Duodenal mucosa (tissue), 2 donors: ENCODE measurements around the gene HCK.

Experiments
- H3K27ac ChIP-seq: one replicate; pipeline ENCODE4 v1.7.0; 2013; ENCODE audit warnings: low read depth, low read length
- H3K27me3 ChIP-seq, 2 donors: one replicate each; pipeline ENCODE4 v1.7.0; 2013; ENCODE audit warnings: low read length in 2 of 2, control low read depth in 1 of 2; ENCODE audit not compliant: insufficient read depth in 2 of 2, control insufficient read depth in 1 of 2
- H3K36me3 ChIP-seq, 2 donors: one replicate each; pipeline ENCODE4 v1.7.0; 2013; ENCODE audit warnings: low read length in 2 of 2, control low read depth in 1 of 2; ENCODE audit not compliant: insufficient read depth in 2 of 2, control insufficient read depth in 1 of 2
- H3K4me1 ChIP-seq, 2 donors: one replicate each; pipeline ENCODE4 v1.7.0; 2013; ENCODE audit warnings: low read length in 2 of 2, control low read depth in 1 of 2; ENCODE audit not compliant: insufficient read depth in 2 of 2, control insufficient read depth in 1 of 2
- H3K4me3 ChIP-seq, 2 donors: one replicate each; pipeline ENCODE4 v1.7.0; 2013; ENCODE audit warnings: low read length in 2 of 2, low read depth in 1 of 2
- H3K9ac ChIP-seq, 2 donors: one replicate each; pipeline ENCODE4 v1.7.0; 2013; ENCODE audit warnings: low read length in 2 of 2, low read depth in 1 of 2
- H3K9me3 ChIP-seq, 2 donors: one replicate each; pipeline ENCODE4 v1.7.0; 2013; ENCODE audit warnings: low read length in 2 of 2, control low read depth in 1 of 2; ENCODE audit not compliant: control insufficient read depth in 1 of 2

Gene HCK

DNA sequence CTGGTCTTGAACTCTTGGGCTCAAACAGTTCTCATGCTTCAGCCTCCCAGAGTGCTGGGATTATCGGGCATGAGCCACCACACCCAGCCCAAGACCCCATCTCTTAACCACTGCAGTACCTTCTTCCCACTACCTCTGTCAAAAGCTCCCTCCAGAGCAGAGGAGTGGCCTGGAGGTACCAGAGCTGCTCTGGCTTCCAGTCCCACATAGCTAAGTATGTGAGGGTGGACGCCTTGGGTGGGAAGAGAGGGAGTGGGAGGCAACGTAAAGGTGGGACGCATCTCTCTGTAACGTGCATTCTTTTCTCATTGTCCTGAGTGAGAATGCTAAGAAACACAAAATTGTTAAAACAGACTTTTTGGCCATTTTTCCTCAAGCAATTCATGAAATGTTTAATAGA is 82.0 kb downstream of the HCK start:
- no peaks in the 10 kb centered on the region for H3K4me1 ChIP-seq
- no peak overlapping the region for H3K27ac ChIP-seq
- H3K36me3 ChIP-seq = peaks cover 31 to 49% of the 10 kb centered on the region in 2 donors
- H3K9ac ChIP-seq = no peak overlapping the region
- H3K27me3 ChIP-seq = no peaks in the 10 kb centered on the region
- H3K9me3 ChIP-seq = no peaks in the 10 kb centered on the region
- no peak overlapping the region for H3K4me3 ChIP-seq

DNA sequence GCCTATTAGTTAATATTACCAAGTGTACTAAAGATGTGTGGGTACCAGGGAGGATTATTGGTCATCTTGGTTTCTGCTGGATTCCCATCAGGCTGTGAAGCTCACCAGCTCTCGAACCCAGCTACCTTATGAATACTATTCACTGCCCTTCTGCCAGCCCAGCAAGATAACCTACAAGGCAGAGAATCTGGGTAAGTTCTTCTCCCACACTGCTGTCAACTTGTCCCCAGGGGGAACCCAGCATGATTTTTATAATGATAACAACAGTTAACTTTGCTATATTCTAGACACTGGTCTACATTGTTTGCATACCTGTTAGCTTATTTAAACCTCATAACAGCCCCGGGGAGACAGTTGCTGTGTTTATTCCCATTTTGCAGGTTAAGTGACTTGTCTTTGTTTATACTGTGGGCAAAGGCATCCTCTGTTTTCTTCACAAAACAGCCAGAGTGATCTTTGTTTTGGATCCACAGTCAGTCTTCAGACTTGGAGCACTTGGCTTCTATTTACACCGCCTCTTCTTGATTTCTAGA is 84.0 kb downstream of the HCK start:
- no peaks in the 10 kb centered on the region for H3K4me1 ChIP-seq
- H3K4me3 ChIP-seq = no peak overlapping the region
- no peaks in the 10 kb centered on the region for H3K27me3 ChIP-seq
- no peak overlapping the region for H3K9ac ChIP-seq
- H3K27ac ChIP-seq = no peak overlapping the region
- no peaks in the 10 kb centered on the region for H3K9me3 ChIP-seq
- peaks cover 46 to 68% of the 10 kb centered on the region in 2 donors for H3K36me3 ChIP-seq

DNA sequence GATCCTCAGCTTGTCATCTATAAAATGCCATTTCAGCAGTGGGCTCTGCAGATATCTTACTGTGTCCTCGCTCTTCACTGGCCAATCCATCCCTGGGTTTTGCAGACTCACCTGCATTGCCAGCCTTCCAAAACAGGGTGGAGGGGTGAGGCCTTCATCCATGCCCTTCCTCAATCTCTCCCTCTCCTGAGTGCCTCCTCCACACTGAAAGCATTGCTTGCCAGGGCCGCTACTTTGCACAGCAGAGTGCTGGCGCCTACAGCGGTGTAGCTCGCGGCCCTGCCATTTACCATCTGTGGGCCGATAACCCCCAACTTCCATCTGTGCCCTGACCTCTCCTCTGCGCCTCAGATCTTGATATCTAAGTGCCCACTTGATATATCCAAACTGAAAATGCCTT is 86.9 kb downstream of the HCK start:
- Histone ChIP-seq H3K4me3 (no peak overlapping the region), H3K27ac (no peak overlapping the region), H3K4me1 (no peaks in the 10 kb centered on the region), H3K27me3 (no peaks in the 10 kb centered on the region), H3K9ac (no peak overlapping the region), H3K36me3 (peaks cover 72 to 92% of the 10 kb centered on the region in 2 donors), H3K9me3 (no peaks in the 10 kb centered on the region)

DNA sequence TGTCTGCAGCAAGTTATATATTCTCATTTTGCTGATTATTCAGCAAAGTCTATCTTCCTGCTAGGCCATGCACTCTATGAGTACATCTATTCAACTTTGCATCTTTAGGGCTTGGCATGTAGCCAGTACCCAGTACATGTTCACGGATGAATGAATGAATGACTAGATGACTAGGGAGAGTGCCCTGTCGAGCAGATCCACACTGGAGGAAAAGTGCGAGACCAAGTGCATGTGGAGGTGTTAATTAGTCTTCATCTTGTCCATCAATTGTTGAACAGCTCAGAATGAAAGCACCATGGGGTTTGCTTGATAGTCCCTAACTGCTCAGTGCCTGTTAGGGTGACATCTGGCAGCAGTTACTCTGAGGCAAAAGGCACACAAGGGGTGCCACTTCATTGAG is 87.9 kb downstream of the HCK start:
- Histone ChIP-seq H3K36me3 (peaks cover 74 to 96% of the 10 kb centered on the region in 2 donors), H3K4me3 (no peak overlapping the region), H3K27me3 (no peaks in the 10 kb centered on the region), H3K4me1 (no peaks in the 10 kb centered on the region), H3K9me3 (no peaks in the 10 kb centered on the region), H3K9ac (no peak overlapping the region), H3K27ac (no peak overlapping the region)

DNA sequence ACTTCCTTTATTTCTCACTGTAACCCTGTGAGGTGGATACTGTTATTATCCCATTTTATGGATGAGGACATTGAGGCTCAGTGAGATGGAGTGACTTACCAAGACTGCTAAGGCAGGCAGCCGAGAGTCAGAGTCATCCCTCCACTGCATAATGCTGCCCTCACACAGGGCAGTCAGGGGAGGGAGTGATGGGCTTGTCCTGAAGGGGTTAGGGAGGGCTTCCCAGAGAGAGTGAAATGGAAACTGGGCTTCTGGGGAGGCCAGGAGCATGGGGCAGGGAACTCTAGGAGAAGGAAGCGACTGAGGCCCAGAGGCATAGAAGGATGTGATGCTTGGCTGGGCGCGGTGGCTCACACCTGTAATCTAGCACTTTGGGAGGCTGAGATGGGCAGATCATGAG is 88.6 kb downstream of the HCK start:
- H3K9me3 ChIP-seq = no peaks in the 10 kb centered on the region
- no peak overlapping the region for H3K9ac ChIP-seq
- H3K27me3 ChIP-seq = no peaks in the 10 kb centered on the region
- H3K36me3 ChIP-seq = peaks cover 78 to 97% of the 10 kb centered on the region in 2 donors
- no peak overlapping the region for H3K27ac ChIP-seq
- no peaks in the 10 kb centered on the region for H3K4me1 ChIP-seq
- no peak overlapping the region for H3K4me3 ChIP-seq

DNA sequence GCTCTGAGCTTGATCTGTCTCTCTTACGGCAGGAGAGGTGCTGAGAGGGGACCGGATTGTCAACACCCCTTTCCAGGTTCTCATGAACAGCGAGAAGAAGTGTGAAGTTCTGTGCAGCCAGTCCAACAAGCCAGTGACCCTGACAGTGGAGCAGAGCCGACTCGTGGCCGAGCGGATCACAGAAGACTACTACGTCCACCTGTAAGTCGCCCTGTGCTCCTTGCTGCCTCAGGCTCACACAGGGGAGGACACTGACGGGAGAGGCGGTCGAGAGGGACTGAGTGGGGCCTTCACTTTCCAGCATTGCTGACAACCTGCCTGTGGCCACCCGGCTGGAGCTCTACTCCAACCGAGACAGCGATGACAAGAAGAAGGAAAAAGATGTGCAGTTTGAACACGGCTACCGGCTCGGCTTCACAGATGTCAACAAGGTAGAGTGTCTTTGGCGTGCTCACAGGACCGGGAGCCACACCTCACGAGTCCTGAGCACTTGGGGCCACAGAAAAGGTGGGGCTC is 89.5 kb downstream of the HCK start:
- Histone ChIP-seq H3K4me1 (no peaks in the 10 kb centered on the region), H3K4me3 (no peak overlapping the region), H3K9me3 (no peaks in the 10 kb centered on the region), H3K36me3 (peaks cover 79 to 97% of the 10 kb centered on the region in 2 donors), H3K27ac (no peak overlapping the region), H3K9ac (no peak overlapping the region), H3K27me3 (no peaks in the 10 kb centered on the region)

DNA sequence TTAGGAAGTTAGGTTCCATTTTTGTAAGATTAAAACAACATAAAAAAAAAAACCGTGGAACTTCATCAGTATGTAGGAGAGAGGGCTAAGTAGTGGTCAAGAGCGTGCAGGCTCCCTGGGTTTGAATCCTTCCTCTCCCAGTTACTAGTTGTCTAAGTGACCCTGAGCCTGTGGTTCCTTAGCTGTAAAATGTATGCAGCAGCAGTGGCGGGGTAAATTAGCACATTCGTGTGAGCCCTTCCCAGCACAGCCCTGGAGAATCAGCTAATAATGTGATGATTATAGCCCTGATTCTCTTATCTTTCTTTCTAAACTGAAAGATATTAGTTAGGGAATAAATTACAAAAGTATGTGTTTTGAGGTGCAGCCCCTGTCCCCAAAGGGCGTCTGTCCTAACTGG is 90.0 kb downstream of the HCK start:
- Histone ChIP-seq H3K4me3 (no peak overlapping the region), H3K27ac (no peak overlapping the region), H3K27me3 (no peaks in the 10 kb centered on the region), H3K4me1 (no peaks in the 10 kb centered on the region), H3K9me3 (no peaks in the 10 kb centered on the region), H3K9ac (no peak overlapping the region), H3K36me3 (peaks cover 76 to 96% of the 10 kb centered on the region in 2 donors)

DNA sequence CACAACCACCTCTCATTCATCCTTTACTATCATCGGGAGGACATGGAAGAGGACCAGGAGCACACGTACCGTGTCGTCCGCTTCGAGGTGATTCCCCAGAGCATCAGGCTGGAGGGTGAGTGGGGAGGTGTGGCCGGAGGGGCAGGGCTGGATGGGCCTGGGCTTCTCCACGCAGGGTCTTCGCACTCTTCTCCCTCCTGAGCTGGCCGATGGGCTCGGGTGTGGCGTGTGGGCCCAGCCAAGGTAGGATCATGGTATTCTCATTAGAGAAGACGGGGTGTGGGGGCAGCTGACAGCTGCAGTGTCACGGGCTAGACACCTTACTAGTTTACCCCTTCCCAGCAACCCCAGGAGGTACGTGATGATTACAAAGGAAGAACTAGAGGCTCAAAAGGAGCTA is 90.9 kb downstream of the HCK start:
- no peak overlapping the region for H3K9ac ChIP-seq

DNA sequence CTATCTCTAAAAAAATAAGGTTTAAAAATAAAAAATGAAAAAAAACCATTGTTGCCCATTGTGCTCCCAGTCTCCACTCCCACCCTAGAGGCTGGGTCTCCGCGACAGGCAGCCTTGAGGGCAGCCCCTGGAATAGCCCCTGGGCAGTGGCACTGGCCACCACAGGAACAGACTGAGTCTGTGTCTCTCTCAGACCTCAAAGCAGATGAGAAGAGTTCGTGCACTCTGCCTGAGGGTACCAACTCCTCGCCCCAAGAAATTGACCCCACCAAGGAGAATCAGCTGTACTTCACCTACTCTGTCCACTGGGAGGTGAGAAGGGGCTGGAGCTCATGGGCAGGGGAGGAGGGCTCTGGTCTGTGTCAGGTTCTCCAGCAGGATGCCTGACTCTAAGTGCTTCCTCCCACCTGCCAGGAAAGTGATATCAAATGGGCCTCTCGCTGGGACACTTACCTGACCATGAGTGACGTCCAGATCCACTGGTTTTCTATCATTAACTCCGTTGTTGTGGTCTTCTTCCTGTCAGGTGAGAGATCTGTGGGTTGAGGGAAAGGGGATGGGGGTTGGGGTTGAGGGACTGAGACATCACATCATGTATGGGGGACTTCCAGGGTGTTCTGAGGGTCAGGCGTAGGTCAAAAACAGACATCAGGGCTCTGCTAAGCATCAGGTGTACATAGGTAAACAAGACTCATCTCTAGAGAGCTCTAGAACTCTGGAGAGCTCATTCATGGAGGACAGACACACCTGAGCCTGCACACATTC is 93.0 kb downstream of the HCK start:
- no peak overlapping the region for H3K4me3 ChIP-seq
- no peaks in the 10 kb centered on the region for H3K27me3 ChIP-seq
- H3K9me3 ChIP-seq = no peaks in the 10 kb centered on the region
- H3K4me1 ChIP-seq = no peaks in the 10 kb centered on the region
- peaks cover 57 to 91% of the 10 kb centered on the region in 2 donors for H3K36me3 ChIP-seq
- H3K9ac ChIP-seq = no peak overlapping the region
- no peak overlapping the region for H3K27ac ChIP-seq

More for the DNA sequence above, 90.9 kb downstream of the HCK start:
- no peaks in the 10 kb centered on the region for H3K4me1 ChIP-seq
- peaks cover 67 to 93% of the 10 kb centered on the region in 2 donors for H3K36me3 ChIP-seq
- no peaks in the 10 kb centered on the region for H3K9me3 ChIP-seq
- H3K27me3 ChIP-seq = no peaks in the 10 kb centered on the region
- no peak overlapping the region for H3K27ac ChIP-seq
- no peak overlapping the region for H3K4me3 ChIP-seq

DNA sequence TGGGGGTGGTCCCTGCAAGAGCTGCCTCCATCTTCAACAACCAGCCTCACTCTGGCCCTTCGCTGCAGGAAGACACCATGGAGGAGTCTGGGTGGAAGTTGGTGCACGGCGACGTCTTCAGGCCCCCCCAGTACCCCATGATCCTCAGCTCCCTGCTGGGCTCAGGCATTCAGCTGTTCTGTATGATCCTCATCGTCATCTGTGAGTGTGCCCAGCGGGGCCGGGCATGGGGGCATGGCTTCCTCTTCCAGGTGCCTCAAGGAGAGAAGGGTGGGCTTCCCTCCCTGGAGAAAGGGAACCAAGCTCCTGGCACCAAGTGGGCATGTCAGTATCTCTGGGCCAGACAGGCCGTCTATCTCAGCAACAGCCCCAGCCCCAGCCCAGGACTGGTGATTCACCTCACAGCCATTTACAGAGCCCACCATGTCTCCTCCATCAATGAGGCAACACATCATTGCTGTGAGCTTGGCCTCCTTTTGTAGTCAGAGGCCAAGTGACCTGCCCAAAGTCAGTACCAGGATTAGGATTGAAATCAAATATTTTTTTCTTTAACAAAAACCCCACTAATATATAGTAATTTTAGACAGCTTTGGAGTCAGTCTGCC is 97.6 kb downstream of the HCK start:
- Histone ChIP-seq H3K9ac (no peak overlapping the region), H3K27me3 (no peaks in the 10 kb centered on the region), H3K36me3 (peaks cover 50 to 82% of the 10 kb centered on the region in 2 donors), H3K4me1 (peaks cover 9 to 12% of the 10 kb centered on the region in 2 donors), H3K4me3 (no peak overlapping the region), H3K9me3 (no peaks in the 10 kb centered on the region), H3K27ac (no peak overlapping the region)
